PC-3 (cell line): ENCODE results near the gene SKIC2.

ENCODE experiments used
- EZH2 ChIP-seq: fragments of 300-600 bp; sonication (generic); IDR thresholded peaks from one replicate; pipeline ENCODE4 v1.6.1; 2017; ENCODE audit warnings: antibody characterized with exemption, mild to moderate bottlenecking, low read length; ENCODE audit not compliant: unreplicated experiment
- EZH2phosphoT487 ChIP-seq: fragments of 300-600 bp; sonication (generic); IDR thresholded peaks from 2 replicates; pipeline ENCODE4 v1.6.1; 2018; ENCODE audit warnings: mild to moderate bottlenecking, antibody characterized with exemption, low read length, borderline replicate concordance
- TF ChIP-seq, protein P1 (sequence below): fragments of 300-600 bp; sonication (generic); conservative IDR thresholded peaks from 2 replicates; pipeline ENCODE4 v1.5.1; 2017; ENCODE audit warnings: antibody characterized with exemption, low read depth, mild to moderate bottlenecking, low read length

DNA sequence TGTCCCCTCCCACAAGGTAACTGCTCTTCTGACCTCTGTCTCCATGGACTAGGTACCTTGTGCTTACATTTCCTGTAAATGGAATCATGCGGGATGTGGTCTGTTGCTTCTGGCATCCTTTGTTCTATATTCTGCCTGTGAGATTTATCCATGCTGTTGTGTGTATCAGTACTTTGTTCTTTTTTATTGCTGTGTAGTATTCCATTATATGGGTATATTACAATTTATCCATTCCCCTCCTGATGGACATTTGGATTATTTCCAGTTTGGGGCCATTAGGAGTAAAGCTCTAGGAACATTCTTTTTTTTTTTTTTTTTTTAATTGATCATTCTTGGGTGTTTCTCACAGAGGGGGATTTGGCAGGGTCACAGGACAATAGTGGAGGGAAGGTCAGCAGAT is 28.0 kb upstream of the SKIC2 start:
- TF ChIP-seq, protein P1, sequence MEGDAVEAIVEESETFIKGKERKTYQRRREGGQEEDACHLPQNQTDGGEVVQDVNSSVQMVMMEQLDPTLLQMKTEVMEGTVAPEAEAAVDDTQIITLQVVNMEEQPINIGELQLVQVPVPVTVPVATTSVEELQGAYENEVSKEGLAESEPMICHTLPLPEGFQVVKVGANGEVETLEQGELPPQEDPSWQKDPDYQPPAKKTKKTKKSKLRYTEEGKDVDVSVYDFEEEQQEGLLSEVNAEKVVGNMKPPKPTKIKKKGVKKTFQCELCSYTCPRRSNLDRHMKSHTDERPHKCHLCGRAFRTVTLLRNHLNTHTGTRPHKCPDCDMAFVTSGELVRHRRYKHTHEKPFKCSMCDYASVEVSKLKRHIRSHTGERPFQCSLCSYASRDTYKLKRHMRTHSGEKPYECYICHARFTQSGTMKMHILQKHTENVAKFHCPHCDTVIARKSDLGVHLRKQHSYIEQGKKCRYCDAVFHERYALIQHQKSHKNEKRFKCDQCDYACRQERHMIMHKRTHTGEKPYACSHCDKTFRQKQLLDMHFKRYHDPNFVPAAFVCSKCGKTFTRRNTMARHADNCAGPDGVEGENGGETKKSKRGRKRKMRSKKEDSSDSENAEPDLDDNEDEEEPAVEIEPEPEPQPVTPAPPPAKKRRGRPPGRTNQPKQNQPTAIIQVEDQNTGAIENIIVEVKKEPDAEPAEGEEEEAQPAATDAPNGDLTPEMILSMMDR: no peak
- TF ChIP-seq EZH2 (no peak), EZH2phosphoT487 (no peak)
